ENCODE data around the gene GRB10.

The GRB10 gene

GRCh38 chr7:50713123-50713965 is 69.4 kb downstream of the GRB10 start:
- no peak overlapping the region for H3K9ac ChIP-seq (ENCODE audit: low read length)
- DNase-seq (ENCODE audit: low read depth), result no peak
- H3K27me3 ChIP-seq (replicated peaks; ENCODE audit: control insufficient read depth, insufficient read depth, low read length), result no peaks in the 10 kb centered on the region
- no peak overlapping the region for H3K4me3 ChIP-seq (ENCODE audit: low read length)
- H3K36me3 ChIP-seq (ENCODE audit: control insufficient read depth, insufficient read depth, low read length, severe bottlenecking), result no peaks in the 10 kb centered on the region
- H3K4me1 ChIP-seq (ENCODE audit: control insufficient read depth, insufficient read depth, low read length), result peaks cover 30% of the 10 kb centered on the region
- no peaks in the 10 kb centered on the region for H3K9me3 ChIP-seq (ENCODE audit: control insufficient read depth, low read length)

- H3K27me3 ChIP-seq (replicated peaks; ENCODE audit: control insufficient read depth, insufficient read depth, low read length), result no peaks in the 10 kb centered on the region
- no peak overlapping the region for H3K9ac ChIP-seq (ENCODE audit: low read length)
- peaks cover 34% of the 10 kb centered on the region for H3K4me1 ChIP-seq (ENCODE audit: control insufficient read depth, insufficient read depth, low read length)
- H3K36me3 ChIP-seq (ENCODE audit: control insufficient read depth, insufficient read depth, low read length, severe bottlenecking), result no peaks in the 10 kb centered on the region
- DNase-seq (ENCODE audit: low read depth), result no peak
- H3K9me3 ChIP-seq (ENCODE audit: control insufficient read depth, low read length), result no peaks in the 10 kb centered on the region
- H3K4me3 ChIP-seq (ENCODE audit: low read length), result no peak overlapping the region
Measured at GRCh38 chr7:50712252-50713122, 70.2 kb downstream of the GRB10 start.

GRCh38 chr7:50711271-50712175 is 71.2 kb downstream of the GRB10 start:
- Histone ChIP-seq H3K27me3 (replicated peaks; ENCODE audit: control insufficient read depth, insufficient read depth, low read length) (no peaks in the 10 kb centered on the region), H3K9me3 (ENCODE audit: control insufficient read depth, low read length) (no peaks in the 10 kb centered on the region), H3K36me3 (ENCODE audit: control insufficient read depth, insufficient read depth, low read length, severe bottlenecking) (no peaks in the 10 kb centered on the region), H3K4me1 (ENCODE audit: control insufficient read depth, insufficient read depth, low read length) (peaks cover 41% of the 10 kb centered on the region), H3K4me3 (ENCODE audit: low read length) (no peak overlapping the region), H3K9ac (ENCODE audit: low read length) (no peak overlapping the region)
- peak; percentile 28 for DNase-seq (ENCODE audit: low read depth)

GRCh38 chr7:50710441-50711154 is 72.1 kb downstream of the GRB10 start:
- Histone ChIP-seq H3K9me3 (ENCODE audit: control insufficient read depth, low read length) (no peaks in the 10 kb centered on the region), H3K36me3 (ENCODE audit: control insufficient read depth, insufficient read depth, low read length, severe bottlenecking) (no peaks in the 10 kb centered on the region), H3K27me3 (replicated peaks; ENCODE audit: control insufficient read depth, insufficient read depth, low read length) (no peaks in the 10 kb centered on the region), H3K4me3 (ENCODE audit: low read length) (no peak overlapping the region), H3K4me1 (ENCODE audit: control insufficient read depth, insufficient read depth, low read length) (peaks cover 47% of the 10 kb centered on the region), H3K9ac (ENCODE audit: low read length) (no peak overlapping the region)
- no peak for DNase-seq (ENCODE audit: low read depth)

GRCh38 chr7:50709151-50709550 is 73.5 kb downstream of the GRB10 start:
- no peak overlapping the region for H3K4me3 ChIP-seq (ENCODE audit: low read length)
- H3K9ac ChIP-seq (ENCODE audit: low read length), result no peak overlapping the region
- peaks cover 43% of the 10 kb centered on the region for H3K4me1 ChIP-seq (ENCODE audit: control insufficient read depth, insufficient read depth, low read length)
- no peaks in the 10 kb centered on the region for H3K36me3 ChIP-seq (ENCODE audit: control insufficient read depth, insufficient read depth, low read length, severe bottlenecking)
- H3K9me3 ChIP-seq (ENCODE audit: control insufficient read depth, low read length), result no peaks in the 10 kb centered on the region
- H3K27me3 ChIP-seq (replicated peaks; ENCODE audit: control insufficient read depth, insufficient read depth, low read length), result no peaks in the 10 kb centered on the region
- no peak for DNase-seq (ENCODE audit: low read depth)

- H3K4me3 ChIP-seq (ENCODE audit: low read length), result no peak overlapping the region
- no peak overlapping the region for H3K9ac ChIP-seq (ENCODE audit: low read length)
- no peaks in the 10 kb centered on the region for H3K27me3 ChIP-seq (replicated peaks; ENCODE audit: control insufficient read depth, insufficient read depth, low read length)
- H3K4me1 ChIP-seq (ENCODE audit: control insufficient read depth, insufficient read depth, low read length), result peaks cover 36% of the 10 kb centered on the region
- H3K36me3 ChIP-seq (ENCODE audit: control insufficient read depth, insufficient read depth, low read length, severe bottlenecking), result peaks cover 12% of the 10 kb centered on the region
- H3K9me3 ChIP-seq (ENCODE audit: control insufficient read depth, low read length), result no peaks in the 10 kb centered on the region
- DNase-seq (ENCODE audit: low read depth), result no peak
Measured at GRCh38 chr7:50707236-50708006, 75.3 kb downstream of the GRB10 start.

- H3K4me3 ChIP-seq (ENCODE audit: low read length), result no peak overlapping the region
- no peak for DNase-seq (ENCODE audit: low read depth)
- H3K4me1 ChIP-seq (ENCODE audit: control insufficient read depth, insufficient read depth, low read length), result peaks cover 26% of the 10 kb centered on the region
- H3K27me3 ChIP-seq (replicated peaks; ENCODE audit: control insufficient read depth, insufficient read depth, low read length), result no peaks in the 10 kb centered on the region
- H3K36me3 ChIP-seq (ENCODE audit: control insufficient read depth, insufficient read depth, low read length, severe bottlenecking), result peaks cover 21% of the 10 kb centered on the region
- H3K9ac ChIP-seq (ENCODE audit: low read length), result no peak overlapping the region
- H3K9me3 ChIP-seq (ENCODE audit: control insufficient read depth, low read length), result no peaks in the 10 kb centered on the region
Measured at GRCh38 chr7:50706469-50706937, 76.2 kb downstream of the GRB10 start.

GRCh38 chr7:50704844-50705243 is 77.9 kb downstream of the GRB10 start:
- peaks cover 18% of the 10 kb centered on the region for H3K4me1 ChIP-seq (ENCODE audit: control insufficient read depth, insufficient read depth, low read length)
- DNase-seq (ENCODE audit: low read depth), result no peak
- H3K27me3 ChIP-seq (replicated peaks; ENCODE audit: control insufficient read depth, insufficient read depth, low read length), result no peaks in the 10 kb centered on the region
- no peak overlapping the region for H3K4me3 ChIP-seq (ENCODE audit: low read length)
- H3K9me3 ChIP-seq (ENCODE audit: control insufficient read depth, low read length), result no peaks in the 10 kb centered on the region
- peaks cover 29% of the 10 kb centered on the region for H3K36me3 ChIP-seq (ENCODE audit: control insufficient read depth, insufficient read depth, low read length, severe bottlenecking)
- no peak overlapping the region for H3K9ac ChIP-seq (ENCODE audit: low read length)

GRCh38 chr7:50703654-50704053 is 79.0 kb downstream of the GRB10 start:
- DNase-seq (ENCODE audit: low read depth), result no peak
- Histone ChIP-seq H3K9me3 (ENCODE audit: control insufficient read depth, low read length) (no peaks in the 10 kb centered on the region), H3K36me3 (ENCODE audit: control insufficient read depth, insufficient read depth, low read length, severe bottlenecking) (peaks cover 29% of the 10 kb centered on the region), H3K27me3 (replicated peaks; ENCODE audit: control insufficient read depth, insufficient read depth, low read length) (no peaks in the 10 kb centered on the region), H3K4me3 (ENCODE audit: low read length) (no peak overlapping the region), H3K9ac (ENCODE audit: low read length) (no peak overlapping the region), H3K4me1 (ENCODE audit: control insufficient read depth, insufficient read depth, low read length) (peaks cover 22% of the 10 kb centered on the region)

GRCh38 chr7:50699143-50699542 is 83.6 kb downstream of the GRB10 start:
- Histone ChIP-seq H3K4me1 (ENCODE audit: control insufficient read depth, insufficient read depth, low read length) (peaks cover 19% of the 10 kb centered on the region), H3K4me3 (ENCODE audit: low read length) (no peak overlapping the region), H3K36me3 (ENCODE audit: control insufficient read depth, insufficient read depth, low read length, severe bottlenecking) (peaks cover 40% of the 10 kb centered on the region), H3K27me3 (replicated peaks; ENCODE audit: control insufficient read depth, insufficient read depth, low read length) (no peaks in the 10 kb centered on the region), H3K9ac (ENCODE audit: low read length) (no peak overlapping the region), H3K9me3 (ENCODE audit: control insufficient read depth, low read length) (no peaks in the 10 kb centered on the region)
- peak; percentile 50 for DNase-seq (ENCODE audit: low read depth)
